ENCODE measurements around the gene SPACA1.

The SPACA1 gene

DNA sequence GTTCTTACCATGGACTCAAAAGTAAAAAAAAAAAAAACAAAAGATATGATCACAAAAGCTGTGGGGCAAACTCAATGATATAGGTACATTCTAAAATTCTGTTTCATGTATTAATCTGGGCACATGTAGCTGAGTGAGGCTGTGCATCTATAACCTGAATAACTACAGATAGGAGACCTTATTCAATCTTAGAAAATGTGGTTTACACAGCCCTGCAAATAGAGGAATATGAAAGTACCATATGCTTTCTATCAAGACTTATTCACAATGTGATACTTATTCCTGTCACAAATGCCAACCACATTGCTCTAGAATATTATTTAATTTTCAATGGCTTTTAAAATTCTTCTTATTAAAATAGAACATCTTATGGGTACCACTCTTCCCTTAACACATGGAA lies 3.1 kb upstream of the SPACA1 start:
- DNase-seq (ENCODE audit: low spot score) = no peak
- Histone ChIP-seq H2AFZ (ENCODE audit: low read length) (no peak overlapping the region), H3K36me3 (replicated peaks in 1 of 2; ENCODE audit: control insufficient read depth in 2 of 2, insufficient read depth in 2 of 2, low read length in 2 of 2) (no peaks in the 10 kb centered on the region), H3K27me3 (ENCODE audit: control insufficient read depth in 3 of 3, insufficient read depth in 3 of 3, low read depth in 1 of 3, low read length in 3 of 3) (no peaks in the 10 kb centered on the region), H2BK15ac (ENCODE audit: low read length) (no peak overlapping the region), H3K27ac (replicated peaks; ENCODE audit: low read length) (no peak overlapping the region), H2AK5ac (ENCODE audit: low read depth, low read length) (no peak overlapping the region), H4K91ac (ENCODE audit: low read depth, low read length, poor library complexity) (no peak overlapping the region), H2BK5ac (ENCODE audit: low read length) (no peak overlapping the region), H2BK12ac (ENCODE audit: low read length) (no peak overlapping the region), H3K79me1 (ENCODE audit: low read depth, low read length) (no peaks in the 10 kb centered on the region), H3K23ac (ENCODE audit: low read depth, low read length, poor library complexity) (no peak overlapping the region), H4K8ac (ENCODE audit: low read depth, low read length) (no peak overlapping the region), H3K9me3 (replicated peaks in 1 of 2; ENCODE audit: control insufficient read depth in 2 of 2, insufficient read depth in 1 of 2, low read depth in 1 of 2, low read length in 2 of 2) (peaks cover 0 to 5% of the 10 kb centered on the region in 2 donors), H3K4me3 (ENCODE audit: low read length in 2 of 2) (no peak overlapping the region), H3K4me2 (ENCODE audit: insufficient read depth, low read length, poor library complexity, severe bottlenecking) (no peak overlapping the region), H3K4ac (ENCODE audit: low read length) (no peak overlapping the region), H2BK120ac (ENCODE audit: low read depth, low read length) (no peak overlapping the region), H3K14ac (ENCODE audit: low read length) (no peak overlapping the region), H3K18ac (ENCODE audit: low read length) (no peak overlapping the region), H3K4me1 (ENCODE audit: control insufficient read depth in 2 of 2, insufficient read depth in 1 of 2, low read depth in 1 of 2, low read length in 2 of 2) (peaks cover 0 to 5% of the 10 kb centered on the region in 2 donors), H3K9ac (ENCODE audit: low read depth, low read length, poor library complexity) (no peak overlapping the region)

DNA sequence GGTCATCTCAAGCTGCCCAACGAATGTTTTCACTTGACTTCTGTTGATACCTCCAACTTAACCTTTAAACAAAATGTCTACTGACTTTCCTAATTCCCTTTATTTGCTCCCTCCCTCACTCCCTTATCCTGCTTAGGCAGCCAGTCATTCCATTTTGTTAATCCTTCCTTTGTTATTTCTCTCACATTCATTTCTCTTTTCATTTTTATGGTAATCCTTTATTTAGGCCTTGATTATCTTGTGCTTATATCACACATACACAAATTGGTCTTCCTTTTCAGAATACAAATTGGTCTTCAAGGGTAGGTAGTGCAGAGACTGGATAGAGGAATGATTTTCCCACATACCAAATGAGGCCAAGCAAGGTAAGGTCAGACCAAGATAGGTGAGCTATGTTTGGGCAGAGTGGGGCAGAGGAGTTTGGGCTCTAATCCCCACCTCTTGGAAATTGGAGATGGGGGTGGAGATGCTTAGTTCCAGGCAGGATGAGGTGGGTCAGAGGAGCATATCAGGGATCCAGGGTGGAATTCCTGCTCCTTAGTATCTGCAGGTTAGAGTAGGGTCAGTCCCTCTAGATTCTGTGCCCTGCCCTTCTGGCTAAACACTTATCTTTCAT lies 2.0 kb upstream of the SPACA1 start:
- H2BK120ac ChIP-seq (ENCODE audit: low read depth, low read length) = no peak overlapping the region
- H3K9me3 ChIP-seq (replicated peaks in 1 of 2; ENCODE audit: control insufficient read depth in 2 of 2, insufficient read depth in 1 of 2, low read depth in 1 of 2, low read length in 2 of 2) = peaks cover 0 to 5% of the 10 kb centered on the region in 2 donors
- H4K8ac ChIP-seq (ENCODE audit: low read depth, low read length) = no peak overlapping the region
- WGBS, 2 donors (ENCODE audit: extremely low coverage in 2 of 2, insufficient read length in 2 of 2, insufficient replicate concordance in 1 of 2) = no CpG with 5 or more reads among the region's 1 CpG
- no peaks in the 10 kb centered on the region for H3K79me1 ChIP-seq (ENCODE audit: low read depth, low read length)
- no peak overlapping the region for H4K91ac ChIP-seq (ENCODE audit: low read depth, low read length, poor library complexity)
- H2AK5ac ChIP-seq (ENCODE audit: low read depth, low read length) = no peak overlapping the region
- H3K27ac ChIP-seq (replicated peaks; ENCODE audit: low read length) = peak overlapping the region; percentile 15
- peaks cover 0 to 5% of the 10 kb centered on the region in 2 donors for H3K4me1 ChIP-seq (ENCODE audit: control insufficient read depth in 2 of 2, insufficient read depth in 1 of 2, low read depth in 1 of 2, low read length in 2 of 2)
- H3K9ac ChIP-seq (ENCODE audit: low read depth, low read length, poor library complexity) = no peak overlapping the region
- H2BK15ac ChIP-seq (ENCODE audit: low read length) = no peak overlapping the region
- H3K4me3 ChIP-seq (ENCODE audit: low read length in 2 of 2) = no peak overlapping the region
- no peak overlapping the region for H3K4ac ChIP-seq (ENCODE audit: low read length)
- peak; percentile 5 for DNase-seq (ENCODE audit: low spot score)
- no peak overlapping the region for H2BK12ac ChIP-seq (ENCODE audit: low read length)
- no peak overlapping the region for H2AFZ ChIP-seq (ENCODE audit: low read length)
- H3K36me3 ChIP-seq (replicated peaks in 1 of 2; ENCODE audit: control insufficient read depth in 2 of 2, insufficient read depth in 2 of 2, low read length in 2 of 2) = no peaks in the 10 kb centered on the region
- no peak overlapping the region for H2BK5ac ChIP-seq (ENCODE audit: low read length)
- no peaks in the 10 kb centered on the region for H3K27me3 ChIP-seq (ENCODE audit: control insufficient read depth in 3 of 3, insufficient read depth in 3 of 3, low read depth in 1 of 3, low read length in 3 of 3)
- H3K4me2 ChIP-seq (ENCODE audit: insufficient read depth, low read length, poor library complexity, severe bottlenecking) = no peak overlapping the region
- no peak overlapping the region for H3K23ac ChIP-seq (ENCODE audit: low read depth, low read length, poor library complexity)
- no peak overlapping the region for H3K18ac ChIP-seq (ENCODE audit: low read length)
- H3K14ac ChIP-seq (ENCODE audit: low read length) = no peak overlapping the region

DNA sequence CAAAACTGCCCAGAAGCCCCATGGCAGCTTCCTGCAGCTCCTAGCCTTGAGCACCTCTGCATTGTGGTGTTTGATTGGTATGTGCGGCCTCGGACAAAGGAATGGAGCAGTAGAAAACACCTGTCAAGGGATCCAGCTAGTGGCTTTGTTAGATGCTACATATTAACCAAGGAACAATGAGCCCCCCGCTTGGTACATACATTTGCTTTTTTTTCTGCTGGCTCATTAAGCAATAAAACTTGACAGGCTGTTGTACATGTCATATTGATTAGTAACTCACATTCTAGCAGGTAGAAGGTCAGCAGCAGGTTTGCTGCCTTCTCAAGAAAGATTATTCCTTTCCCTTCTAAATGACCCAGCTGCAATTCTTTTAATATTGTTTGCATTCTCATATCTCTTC lies 937 bp downstream of the SPACA1 start:
- Histone ChIP-seq H3K79me1 (ENCODE audit: low read depth, low read length) (no peaks in the 10 kb centered on the region), H4K8ac (ENCODE audit: low read depth, low read length) (no peak overlapping the region), H2BK5ac (ENCODE audit: low read length) (no peak overlapping the region), H3K14ac (ENCODE audit: low read length) (no peak overlapping the region), H3K27me3 (ENCODE audit: control insufficient read depth in 3 of 3, insufficient read depth in 3 of 3, low read depth in 1 of 3, low read length in 3 of 3) (no peaks in the 10 kb centered on the region), H2AFZ (ENCODE audit: low read length) (no peak overlapping the region), H3K4me2 (ENCODE audit: insufficient read depth, low read length, poor library complexity, severe bottlenecking) (no peak overlapping the region), H3K27ac (replicated peaks; ENCODE audit: low read length) (no peak overlapping the region), H2AK5ac (ENCODE audit: low read depth, low read length) (no peak overlapping the region), H3K4me1 (ENCODE audit: control insufficient read depth in 2 of 2, insufficient read depth in 1 of 2, low read depth in 1 of 2, low read length in 2 of 2) (peaks cover 0 to 5% of the 10 kb centered on the region in 2 donors), H2BK15ac (ENCODE audit: low read length) (no peak overlapping the region), H4K91ac (ENCODE audit: low read depth, low read length, poor library complexity) (no peak overlapping the region), H3K18ac (ENCODE audit: low read length) (no peak overlapping the region), H3K9ac (ENCODE audit: low read depth, low read length, poor library complexity) (no peak overlapping the region), H3K4ac (ENCODE audit: low read length) (no peak overlapping the region), H3K23ac (ENCODE audit: low read depth, low read length, poor library complexity) (no peak overlapping the region), H3K4me3 (ENCODE audit: low read length in 2 of 2) (no peak overlapping the region), H3K9me3 (replicated peaks in 1 of 2; ENCODE audit: control insufficient read depth in 2 of 2, insufficient read depth in 1 of 2, low read depth in 1 of 2, low read length in 2 of 2) (peaks cover 0 to 5% of the 10 kb centered on the region in 2 donors), H2BK12ac (ENCODE audit: low read length) (no peak overlapping the region), H3K36me3 (replicated peaks in 1 of 2; ENCODE audit: control insufficient read depth in 2 of 2, insufficient read depth in 2 of 2, low read length in 2 of 2) (no peaks in the 10 kb centered on the region), H2BK120ac (ENCODE audit: low read depth, low read length) (no peak overlapping the region)
- DNase-seq (ENCODE audit: low spot score) = no peak
- WGBS, 2 donors (ENCODE audit: extremely low coverage in 2 of 2, insufficient read length in 2 of 2, insufficient replicate concordance in 1 of 2) = no CpG with 5 or more reads among the region's 3 CpGs

DNA sequence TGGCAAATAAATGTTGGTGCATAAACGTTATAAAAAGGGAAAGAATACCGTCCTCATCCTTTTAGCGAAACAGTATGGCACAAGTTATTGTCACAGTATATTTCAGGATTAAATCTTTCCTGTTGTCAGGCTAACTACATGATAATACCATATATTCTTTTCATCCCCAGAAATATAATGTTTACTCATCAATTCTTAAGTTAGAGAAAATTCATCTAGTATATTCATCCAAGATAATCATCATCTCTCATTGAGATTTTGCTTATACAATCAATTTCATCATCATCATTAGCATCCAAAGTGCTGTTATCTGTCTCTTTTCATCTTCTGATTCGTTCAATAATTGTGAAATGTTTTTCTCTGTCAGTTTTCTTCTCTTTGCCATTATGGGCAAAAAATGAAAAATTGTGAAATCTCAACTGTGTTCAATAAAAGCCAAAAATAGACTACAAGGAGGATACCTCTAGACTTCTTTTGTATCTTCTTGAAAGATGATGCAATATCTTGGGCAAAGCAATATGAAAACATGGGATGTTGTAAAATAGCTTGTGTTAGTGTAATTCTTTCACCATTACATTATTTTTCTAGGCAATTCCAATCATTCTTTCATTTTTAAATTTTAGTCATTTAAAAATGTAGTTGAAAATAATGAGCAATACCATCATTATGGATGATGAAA lies 2.6 kb downstream of the SPACA1 start:
- no peak overlapping the region for H2BK12ac ChIP-seq (ENCODE audit: low read length)
- H3K4me2 ChIP-seq (ENCODE audit: insufficient read depth, low read length, poor library complexity, severe bottlenecking) = no peak overlapping the region
- no peak overlapping the region for H3K18ac ChIP-seq (ENCODE audit: low read length)
- no peak overlapping the region for H2BK15ac ChIP-seq (ENCODE audit: low read length)
- no peak overlapping the region for H2BK5ac ChIP-seq (ENCODE audit: low read length)
- WGBS, 2 donors (ENCODE audit: extremely low coverage in 2 of 2, insufficient read length in 2 of 2, insufficient replicate concordance in 1 of 2) = no CpG with 5 or more reads among the region's 4 CpGs
- H2AFZ ChIP-seq (ENCODE audit: low read length) = no peak overlapping the region
- no peak overlapping the region for H3K4me3 ChIP-seq (ENCODE audit: low read length in 2 of 2)
- no peaks in the 10 kb centered on the region for H3K36me3 ChIP-seq (replicated peaks in 1 of 2; ENCODE audit: control insufficient read depth in 2 of 2, insufficient read depth in 2 of 2, low read length in 2 of 2)
- no peak for DNase-seq (ENCODE audit: low spot score)
- no peak overlapping the region for H3K27ac ChIP-seq (replicated peaks; ENCODE audit: low read length)
- H3K79me1 ChIP-seq (ENCODE audit: low read depth, low read length) = no peaks in the 10 kb centered on the region
- peaks cover 0 to 5% of the 10 kb centered on the region in 2 donors for H3K4me1 ChIP-seq (ENCODE audit: control insufficient read depth in 2 of 2, insufficient read depth in 1 of 2, low read depth in 1 of 2, low read length in 2 of 2)
- no peak overlapping the region for H2BK120ac ChIP-seq (ENCODE audit: low read depth, low read length)
- no peak overlapping the region for H4K8ac ChIP-seq (ENCODE audit: low read depth, low read length)
- no peak overlapping the region for H3K23ac ChIP-seq (ENCODE audit: low read depth, low read length, poor library complexity)
- H2AK5ac ChIP-seq (ENCODE audit: low read depth, low read length) = no peak overlapping the region
- H3K14ac ChIP-seq (ENCODE audit: low read length) = no peak overlapping the region
- no peak overlapping the region for H3K4ac ChIP-seq (ENCODE audit: low read length)
- no peak overlapping the region for H3K9ac ChIP-seq (ENCODE audit: low read depth, low read length, poor library complexity)
- no peaks in the 10 kb centered on the region for H3K27me3 ChIP-seq (ENCODE audit: control insufficient read depth in 3 of 3, insufficient read depth in 3 of 3, low read depth in 1 of 3, low read length in 3 of 3)
- H4K91ac ChIP-seq (ENCODE audit: low read depth, low read length, poor library complexity) = no peak overlapping the region
- H3K9me3 ChIP-seq (replicated peaks in 1 of 2; ENCODE audit: control insufficient read depth in 2 of 2, insufficient read depth in 1 of 2, low read depth in 1 of 2, low read length in 2 of 2) = peaks cover 0 to 5% of the 10 kb centered on the region in 2 donors
